NCI-H748 treated with DMSO at 0.1 percent for 48 hours (cell line): ENCODE measurements around the gene CELF3.
"Not testable (repeated sequence)": the region's sequence is repeated elsewhere in the genome, so short reads cannot be mapped to it uniquely, and the experiment has no call there.

Experiments used
- DNase-seq: peaks from one replicate; lab custom pipeline; 2025; lab: John Stamatoyannopoulos, UW

CELF3 gene

GRCh38 chr1:151703813-151704212 lies 12.8 kb downstream of the CELF3 start:
- no peak for DNase-seq

GRCh38 chr1:151702936-151703335 lies 13.7 kb downstream of the CELF3 start:
- DNase-seq = no peak

- DNase-seq = no peak
These were observed 15.1 kb downstream of the CELF3 start for GRCh38 chr1:151701515-151701914.

GRCh38 chr1:151693057-151693651 lies 23.4 kb downstream of the CELF3 start:
- peak; percentile 6 for DNase-seq

- no peak for DNase-seq
These were observed 24.4 kb downstream of the CELF3 start for GRCh38 chr1:151692226-151692625.

GRCh38 chr1:151689494-151689893 lies 27.1 kb downstream of the CELF3 start:
- DNase-seq = no peak

- no peak for DNase-seq
These were observed 30.0 kb downstream of the CELF3 start for GRCh38 chr1:151686561-151686960.

- DNase-seq = no peak
These were observed 32.5 kb downstream of the CELF3 start for GRCh38 chr1:151684128-151684527.

- not testable (repeated sequence) for DNase-seq
These were observed 33.7 kb downstream of the CELF3 start for GRCh38 chr1:151682901-151683300.

GRCh38 chr1:151681923-151682322 lies 34.7 kb downstream of the CELF3 start:
- DNase-seq = no peak

GRCh38 chr1:151680826-151681225 lies 35.8 kb downstream of the CELF3 start:
- no peak for DNase-seq

- DNase-seq = no peak
These were observed 36.2 kb downstream of the CELF3 start for GRCh38 chr1:151680391-151680790.

- DNase-seq = no peak
These were observed 43.2 kb downstream of the CELF3 start for GRCh38 chr1:151673407-151673806.

GRCh38 chr1:151670036-151670675 lies 46.4 kb downstream of the CELF3 start:
- DNase-seq = not testable (repeated sequence)

- DNase-seq = no peak
These were observed 48.5 kb downstream of the CELF3 start for GRCh38 chr1:151668090-151668489.

GRCh38 chr1:151661751-151662150 lies 54.9 kb downstream of the CELF3 start:
- DNase-seq = no peak

GRCh38 chr1:151655371-151655770 lies 61.2 kb downstream of the CELF3 start:
- DNase-seq = no peak

GRCh38 chr1:151653397-151653796 lies 63.2 kb downstream of the CELF3 start:
- DNase-seq = no peak
